HG03196 (cell line): ENCODE results near the gene CNTRL.
A peak's percentile ranks its signal among the peaks of the same experiment; 100 is the strongest.
"Not testable (repeated sequence)": the region's sequence is repeated elsewhere in the genome, so short reads cannot be mapped to it uniquely, and the experiment has no call there.

Experiments
- ATAC-seq: cut with Tn5 transposase; IDR thresholded peaks from one replicate; pipeline ENCODE4 v1.9.1; 2021; ENCODE audit not compliant: unreplicated experiment

CNTRL gene, protein sequence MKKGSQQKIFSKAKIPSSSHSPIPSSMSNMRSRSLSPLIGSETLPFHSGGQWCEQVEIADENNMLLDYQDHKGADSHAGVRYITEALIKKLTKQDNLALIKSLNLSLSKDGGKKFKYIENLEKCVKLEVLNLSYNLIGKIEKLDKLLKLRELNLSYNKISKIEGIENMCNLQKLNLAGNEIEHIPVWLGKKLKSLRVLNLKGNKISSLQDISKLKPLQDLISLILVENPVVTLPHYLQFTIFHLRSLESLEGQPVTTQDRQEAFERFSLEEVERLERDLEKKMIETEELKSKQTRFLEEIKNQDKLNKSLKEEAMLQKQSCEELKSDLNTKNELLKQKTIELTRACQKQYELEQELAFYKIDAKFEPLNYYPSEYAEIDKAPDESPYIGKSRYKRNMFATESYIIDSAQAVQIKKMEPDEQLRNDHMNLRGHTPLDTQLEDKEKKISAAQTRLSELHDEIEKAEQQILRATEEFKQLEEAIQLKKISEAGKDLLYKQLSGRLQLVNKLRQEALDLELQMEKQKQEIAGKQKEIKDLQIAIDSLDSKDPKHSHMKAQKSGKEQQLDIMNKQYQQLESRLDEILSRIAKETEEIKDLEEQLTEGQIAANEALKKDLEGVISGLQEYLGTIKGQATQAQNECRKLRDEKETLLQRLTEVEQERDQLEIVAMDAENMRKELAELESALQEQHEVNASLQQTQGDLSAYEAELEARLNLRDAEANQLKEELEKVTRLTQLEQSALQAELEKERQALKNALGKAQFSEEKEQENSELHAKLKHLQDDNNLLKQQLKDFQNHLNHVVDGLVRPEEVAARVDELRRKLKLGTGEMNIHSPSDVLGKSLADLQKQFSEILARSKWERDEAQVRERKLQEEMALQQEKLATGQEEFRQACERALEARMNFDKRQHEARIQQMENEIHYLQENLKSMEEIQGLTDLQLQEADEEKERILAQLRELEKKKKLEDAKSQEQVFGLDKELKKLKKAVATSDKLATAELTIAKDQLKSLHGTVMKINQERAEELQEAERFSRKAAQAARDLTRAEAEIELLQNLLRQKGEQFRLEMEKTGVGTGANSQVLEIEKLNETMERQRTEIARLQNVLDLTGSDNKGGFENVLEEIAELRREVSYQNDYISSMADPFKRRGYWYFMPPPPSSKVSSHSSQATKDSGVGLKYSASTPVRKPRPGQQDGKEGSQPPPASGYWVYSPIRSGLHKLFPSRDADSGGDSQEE (N-terminal part only)

DNA sequence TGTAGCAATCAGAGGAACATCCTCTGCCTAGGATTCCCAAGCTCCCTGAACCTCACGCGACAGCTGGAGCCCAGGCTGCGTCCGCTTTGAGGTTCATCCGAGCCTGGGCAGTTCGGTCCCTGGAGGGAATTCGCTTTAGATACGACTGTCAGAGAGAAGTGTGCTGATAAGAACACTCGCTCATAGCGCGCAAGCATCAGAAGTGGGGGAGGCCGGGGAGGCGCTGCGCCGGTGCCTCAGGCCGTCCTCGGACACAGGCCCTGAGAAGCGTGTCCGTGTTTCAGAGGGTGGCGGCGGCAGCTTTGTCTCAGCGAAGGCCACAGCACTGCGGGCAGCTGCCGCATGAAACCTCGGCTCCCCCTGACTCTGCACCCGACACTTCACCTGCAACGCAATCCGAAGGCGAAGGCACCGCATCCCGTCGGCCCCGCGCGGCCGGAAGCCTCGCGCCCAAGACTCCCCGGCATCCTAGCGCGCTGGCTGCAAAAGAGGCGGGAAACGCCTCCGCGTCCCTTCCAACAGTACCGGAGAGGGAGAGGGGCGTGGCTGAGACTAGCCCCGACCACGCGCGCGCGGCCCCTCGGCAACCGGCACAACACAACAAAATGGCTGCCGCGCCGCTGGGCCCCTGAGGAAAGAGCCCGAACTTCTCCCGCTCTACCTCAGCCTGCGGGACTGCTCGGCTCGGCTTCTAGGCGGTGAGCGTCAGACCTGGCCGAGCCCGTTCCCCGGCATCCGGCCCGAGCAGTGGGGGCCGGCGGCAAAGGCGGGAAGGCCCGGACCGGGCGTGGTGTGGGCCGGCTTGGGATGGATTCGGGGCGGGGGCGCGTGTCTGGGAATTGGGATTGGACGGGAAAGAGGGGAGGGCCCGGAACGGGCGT is at the start of gene CNTRL:
CNTRL (plus strand) TSS at position 586 of the 881 bp plus-strand sequence. CDS start 13,372 bp downstream, outside the sequence.
- peak; percentile 66 for ATAC-seq

DNA sequence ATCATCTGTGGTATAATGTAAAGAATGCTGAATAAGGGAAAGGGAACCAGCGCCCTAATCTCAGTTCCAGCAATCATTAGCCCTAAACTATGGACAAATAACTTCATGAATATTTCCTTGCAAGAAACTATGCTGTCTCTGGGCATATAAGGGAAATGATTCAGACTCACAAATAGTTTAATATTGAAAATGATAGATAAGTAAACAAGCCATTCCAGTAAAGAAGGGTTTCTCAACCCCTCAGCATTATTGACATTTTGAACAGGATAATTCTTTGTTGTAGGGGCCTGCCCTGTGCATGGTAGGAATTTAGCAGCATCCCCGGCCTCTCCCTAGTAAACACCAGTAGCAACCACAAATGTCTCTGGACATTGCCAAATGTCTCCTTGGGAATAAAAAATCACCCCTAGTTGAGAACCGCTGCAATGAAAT is 48.5 kb upstream of the CNTRL start:
- ATAC-seq: no peak

DNA sequence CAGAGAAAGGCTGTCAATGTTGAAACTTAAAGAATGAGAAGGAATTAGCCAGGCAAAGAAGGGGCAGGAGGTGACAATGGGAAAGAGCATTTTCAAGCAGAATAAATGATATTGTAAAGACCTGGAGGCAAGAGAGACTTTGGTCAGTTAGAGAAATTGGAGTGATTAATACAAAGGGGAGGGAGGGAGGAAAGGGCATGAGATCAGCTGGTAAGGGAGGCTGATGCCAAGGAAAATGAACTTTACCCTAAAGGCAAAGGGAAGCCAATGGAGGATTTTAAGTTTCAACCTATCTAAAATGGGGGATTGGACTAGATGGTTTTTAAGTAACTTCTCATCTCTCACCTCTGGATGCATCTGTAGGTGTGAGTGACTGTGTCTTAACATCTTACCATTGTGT is 48.0 kb upstream of the CNTRL start:
- ATAC-seq: no peak

DNA sequence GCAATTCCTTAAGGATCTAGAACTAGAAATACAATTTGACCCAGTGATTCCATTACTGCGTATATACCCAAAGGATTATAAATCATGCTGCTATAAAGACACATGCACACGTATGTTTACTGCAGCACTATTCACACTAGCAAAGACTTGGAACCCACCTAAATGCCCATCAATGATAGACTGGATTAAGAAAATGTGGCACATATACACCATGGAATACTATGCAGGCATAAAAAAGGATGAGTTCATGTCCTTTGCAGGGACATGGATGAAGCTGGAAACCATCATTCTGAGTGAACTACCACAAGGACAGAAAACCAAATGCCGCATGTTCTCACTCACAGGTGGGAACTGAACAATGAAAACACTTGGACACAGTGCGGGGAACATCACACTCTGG is 46.5 kb upstream of the CNTRL start:
- not testable (repeated sequence) for ATAC-seq

DNA sequence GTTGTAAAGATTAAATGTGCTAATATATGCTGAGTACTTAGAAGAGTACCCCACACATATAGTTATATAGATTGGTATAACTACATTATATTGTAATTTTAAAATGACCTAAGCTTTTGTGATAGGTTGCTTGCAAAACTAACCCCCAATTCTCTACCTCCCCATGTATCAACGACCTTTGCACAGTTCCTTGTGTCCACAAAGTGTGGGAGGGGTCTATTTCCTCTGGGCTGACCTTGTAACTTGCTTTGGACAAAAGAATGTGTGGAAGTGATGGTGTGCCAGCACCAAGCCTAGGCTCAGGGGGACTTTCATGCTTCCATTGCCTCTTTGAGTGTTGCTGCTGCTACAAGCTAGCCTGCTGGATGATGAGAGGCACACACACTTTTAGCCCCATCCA is 45.3 kb upstream of the CNTRL start:
- no peak for ATAC-seq

DNA sequence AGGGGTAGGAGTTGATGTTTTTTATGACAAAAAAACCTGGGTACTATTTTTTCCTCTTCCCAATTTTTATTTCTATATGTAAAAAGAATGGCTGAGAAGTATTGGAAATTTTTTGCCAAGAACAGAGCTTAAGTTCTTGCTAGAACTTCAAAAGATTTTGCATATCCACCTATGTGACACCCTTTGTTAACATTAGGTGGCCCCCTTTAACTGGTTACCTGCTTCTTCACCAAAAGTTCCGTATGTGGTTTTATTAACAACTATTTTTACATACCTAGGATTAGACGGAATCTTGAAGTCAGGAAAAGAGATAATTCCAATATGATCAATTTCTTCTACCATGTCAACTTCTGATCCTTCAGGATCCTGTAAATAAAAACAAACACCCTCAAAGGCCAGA is 40.2 kb upstream of the CNTRL start:
- no peak for ATAC-seq

DNA sequence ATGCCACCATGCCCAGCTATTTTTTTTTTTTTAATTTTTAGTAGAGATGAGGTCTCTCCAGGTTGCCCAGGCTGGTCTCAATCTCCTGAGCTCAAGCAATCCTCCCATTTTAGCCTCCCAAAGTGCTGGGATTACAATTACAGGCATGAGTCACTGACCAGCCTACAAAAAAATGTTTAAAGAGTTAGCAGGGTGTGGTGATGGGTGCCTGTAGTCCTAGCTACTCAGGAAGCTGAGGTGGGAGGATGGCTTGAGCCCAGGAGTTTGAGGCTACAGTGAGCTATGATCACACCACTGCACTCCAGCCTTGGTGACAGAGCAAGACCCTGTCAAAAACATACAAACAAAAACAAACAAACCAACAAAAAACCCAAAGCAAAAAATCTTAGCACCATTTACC is 39.0 kb upstream of the CNTRL start:
- not testable (repeated sequence) for ATAC-seq

DNA sequence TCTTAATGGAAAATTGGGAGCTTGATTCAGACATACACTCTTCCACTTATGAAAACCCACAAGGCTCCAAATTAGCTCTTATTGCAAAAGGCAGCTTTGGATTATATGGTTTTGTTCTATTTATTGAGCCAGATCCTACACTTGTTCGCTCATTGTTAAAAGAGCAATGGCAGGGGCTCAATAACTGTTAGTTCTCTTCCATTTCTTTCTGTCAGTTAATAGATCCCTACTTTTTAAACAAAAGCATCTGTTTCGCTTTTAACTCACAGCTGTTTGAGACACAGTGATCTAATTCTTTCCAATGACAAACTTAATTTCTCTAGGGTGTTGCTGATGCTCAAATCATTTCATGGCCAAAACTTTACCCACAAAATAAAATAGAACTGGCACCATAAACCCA is 36.4 kb upstream of the CNTRL start:
- ATAC-seq: no peak

DNA sequence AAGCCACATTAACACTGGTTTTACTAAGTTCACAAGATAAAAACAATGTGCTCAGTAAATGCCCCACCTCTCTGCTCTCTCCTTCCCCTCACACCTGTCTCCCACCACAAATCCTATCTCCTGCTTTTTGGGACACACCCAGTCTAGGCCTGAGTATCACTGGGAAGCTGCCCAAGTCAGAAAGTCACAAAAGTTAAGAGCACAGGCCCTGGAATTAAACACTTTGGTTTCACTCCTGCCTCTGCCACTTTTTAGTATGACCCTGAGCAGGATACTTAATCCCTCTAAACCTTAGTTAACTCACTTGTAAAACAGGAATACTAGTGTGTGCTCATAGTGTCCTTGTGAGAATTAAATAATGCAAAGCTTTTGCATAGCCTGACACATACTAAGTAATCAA is 36.0 kb upstream of the CNTRL start:
- no peak for ATAC-seq

DNA sequence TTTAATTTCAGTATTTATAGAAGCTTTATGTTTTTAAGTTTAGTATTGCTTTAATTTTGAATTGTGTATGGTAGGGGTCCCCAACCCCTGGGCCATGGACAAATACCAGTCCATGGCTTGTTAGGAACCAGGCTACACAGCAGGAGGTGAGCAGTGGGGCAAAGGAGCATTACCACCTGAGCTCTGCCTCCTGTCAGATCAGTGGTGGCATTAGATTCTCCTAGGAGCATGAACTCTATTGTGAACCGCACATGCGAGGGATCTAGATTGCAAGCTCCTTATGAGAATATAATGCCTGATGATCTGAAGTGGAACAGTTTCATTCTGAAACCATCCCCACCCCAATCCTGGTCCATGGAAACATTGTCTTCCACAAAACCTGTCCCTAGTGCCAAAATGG is 26.6 kb upstream of the CNTRL start:
- no peak for ATAC-seq

DNA sequence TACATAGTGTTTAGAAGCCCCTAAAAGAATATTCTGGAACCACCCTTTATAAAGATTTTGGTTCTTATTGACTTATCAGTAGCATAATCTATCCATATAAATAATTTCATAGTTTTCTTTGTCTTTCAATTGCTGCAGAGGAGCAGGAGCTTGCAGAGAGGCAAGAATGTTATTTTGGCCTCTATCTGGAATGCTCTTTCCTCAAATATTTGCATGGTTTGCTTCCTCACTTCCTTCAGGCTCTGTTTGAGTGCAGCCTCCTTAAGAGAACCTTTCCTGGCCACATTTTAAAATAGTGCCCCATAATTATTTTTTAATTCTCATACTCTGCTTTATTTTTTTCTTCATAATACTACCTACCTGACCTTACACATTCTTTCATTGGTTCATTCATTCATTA is 26.1 kb upstream of the CNTRL start:
- ATAC-seq: no peak

DNA sequence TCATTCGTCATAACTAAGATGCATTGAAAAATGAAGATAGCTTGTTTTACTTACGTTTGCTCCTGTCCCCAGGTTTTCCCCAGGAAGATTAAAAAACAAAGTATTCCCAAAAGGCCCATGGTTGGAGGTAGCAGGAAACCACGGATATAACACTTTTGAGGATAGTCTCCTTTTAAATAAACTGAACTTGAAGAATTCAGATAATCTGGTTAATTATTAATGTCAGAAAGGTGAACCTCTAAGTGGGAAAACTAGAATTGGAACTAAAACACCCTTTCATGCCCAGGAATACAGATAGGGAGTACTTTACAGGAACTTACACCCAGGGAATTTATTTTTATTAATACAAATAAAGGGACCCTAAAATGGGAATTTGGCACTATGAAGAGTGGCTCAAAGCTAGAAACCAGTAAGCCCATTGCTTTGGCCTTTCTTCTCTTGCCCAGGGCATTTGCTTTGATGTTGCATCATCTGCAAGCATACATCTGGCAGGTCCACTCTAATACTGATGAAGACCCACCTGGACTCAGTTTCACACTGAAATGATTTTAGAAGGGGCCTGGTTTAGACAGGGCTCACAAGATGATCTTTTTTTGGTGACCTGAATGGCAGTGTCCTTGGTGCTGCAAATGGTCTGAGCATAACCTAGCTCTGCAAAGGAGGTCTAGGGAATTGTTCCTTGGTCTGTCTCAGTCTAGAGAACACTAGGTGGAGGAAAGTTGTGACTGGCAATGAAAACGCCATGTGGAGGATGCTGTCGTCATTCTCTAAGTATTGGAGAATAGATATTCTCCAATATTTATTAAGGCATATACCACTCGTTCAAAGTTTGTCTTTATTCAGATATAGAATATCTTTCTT is 24.4 kb upstream of the CNTRL start, which contains the start of gene C5:
C5 (minus strand) TSS at position 148 of the 861 bp plus-strand sequence; CDS start at position 119, 29 bp downstream.
- ATAC-seq: no peak

DNA sequence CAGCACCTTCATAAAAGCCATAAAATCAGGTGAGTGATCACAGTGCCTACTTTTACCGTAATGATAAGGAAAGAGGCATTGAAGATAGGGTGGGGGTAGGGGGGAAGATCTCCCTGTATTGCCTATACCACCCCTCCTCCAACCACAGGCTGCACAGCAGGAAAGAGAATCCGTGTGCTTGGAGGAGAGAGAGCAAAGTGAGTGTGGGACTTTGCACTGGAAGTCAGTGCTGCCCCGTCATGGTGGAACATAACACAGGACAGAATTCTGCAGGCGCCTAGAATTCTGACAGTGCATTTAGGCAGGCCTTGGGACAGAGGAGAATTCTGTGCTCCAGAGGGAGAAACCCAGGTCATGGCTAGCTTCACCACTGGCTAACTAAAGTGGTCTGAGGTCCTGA is 21.2 kb upstream of the CNTRL start:
- no peak for ATAC-seq

DNA sequence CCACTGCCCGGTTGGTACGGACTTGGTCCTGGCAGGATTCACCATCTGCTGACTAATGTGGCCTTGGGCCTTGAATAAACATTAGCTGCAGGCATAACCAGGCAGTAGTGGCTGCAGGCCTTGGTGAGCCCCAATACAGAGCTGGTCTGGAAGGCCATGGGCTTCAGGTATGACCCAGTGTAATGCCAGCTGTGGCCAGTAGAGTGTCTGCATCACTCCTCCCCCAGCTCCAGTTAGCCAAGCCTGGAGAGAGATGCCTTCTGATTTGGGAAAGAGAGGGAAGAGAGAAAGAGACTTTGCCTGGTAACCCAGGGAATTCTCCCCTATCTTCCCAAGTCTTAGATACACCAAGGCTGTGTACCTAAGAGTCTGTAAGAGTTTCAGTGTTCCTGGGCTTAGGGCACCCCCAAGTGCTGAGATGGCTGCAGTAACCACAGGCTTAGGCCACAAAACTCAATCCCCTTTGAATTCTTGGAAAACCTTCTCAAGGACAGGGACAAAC is 19.1 kb upstream of the CNTRL start:
- no peak for ATAC-seq

DNA sequence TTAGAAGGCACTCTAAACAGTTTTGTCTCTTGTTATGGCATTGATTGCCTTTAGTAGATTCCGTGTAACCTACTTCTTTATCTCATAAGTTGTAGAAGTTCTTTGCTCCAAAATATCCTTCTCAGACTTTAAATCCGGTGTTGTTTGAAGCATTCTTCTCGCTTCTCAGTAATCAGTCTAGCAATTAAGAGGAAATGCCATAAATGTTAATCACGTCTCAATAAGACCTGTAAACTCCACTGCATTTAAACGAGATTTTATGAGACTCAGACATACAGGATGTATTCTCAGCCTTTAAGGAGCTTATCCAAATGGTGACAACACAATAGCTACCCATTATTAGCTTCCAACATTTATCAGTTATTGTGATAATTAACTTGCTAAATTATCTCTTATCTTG is 16.9 kb upstream of the CNTRL start:
- ATAC-seq: no peak

DNA sequence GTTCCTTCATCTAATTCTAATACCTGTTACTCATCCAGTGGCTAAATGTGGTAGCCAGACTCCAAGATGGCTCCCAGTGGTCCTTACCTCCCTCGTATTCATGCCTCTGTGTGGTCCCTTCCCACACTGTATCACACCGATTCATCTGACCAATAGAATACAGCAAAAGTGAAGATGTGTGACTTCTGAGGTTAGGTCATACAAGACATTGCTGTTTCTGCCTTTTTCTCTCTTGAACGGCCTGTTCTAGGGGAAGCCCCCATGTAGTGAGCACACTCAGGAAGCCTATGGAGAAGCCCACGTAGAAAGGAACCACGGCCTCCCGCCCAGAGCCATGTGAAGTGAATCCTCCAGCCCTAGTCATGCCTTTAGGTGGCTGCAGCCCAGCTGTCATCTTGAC is 15.2 kb upstream of the CNTRL start:
- no peak for ATAC-seq

DNA sequence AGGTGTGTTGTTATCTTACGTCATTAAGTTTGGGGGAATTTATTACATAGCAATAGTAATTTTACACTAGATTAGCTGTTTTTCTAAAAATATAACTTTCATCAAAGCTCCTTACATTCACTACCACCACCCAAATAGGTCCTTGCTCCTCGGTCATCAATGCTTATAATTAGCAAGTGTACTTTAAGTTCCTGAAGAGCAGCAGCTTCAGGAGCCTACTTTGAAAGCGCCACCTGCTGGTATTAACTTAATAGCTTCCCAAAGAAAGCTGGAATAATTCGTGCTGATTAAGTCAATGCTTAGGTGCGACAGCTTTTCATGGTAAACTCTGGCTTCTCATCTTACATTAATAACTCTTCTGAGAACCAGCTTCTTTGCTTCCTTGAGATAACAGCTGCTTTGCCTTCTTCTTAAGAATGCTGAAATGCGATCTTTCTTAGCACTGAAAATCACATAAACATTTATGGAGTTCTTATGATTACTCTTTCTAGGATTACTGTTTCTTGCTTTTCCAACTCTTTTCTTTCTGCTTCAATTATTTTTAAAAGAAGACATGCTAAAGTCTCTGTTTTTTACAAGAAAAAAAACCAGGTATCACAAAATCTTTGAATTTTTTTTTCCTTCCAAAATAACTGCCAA is 14.6 kb upstream of the CNTRL start:
- no peak for ATAC-seq

DNA sequence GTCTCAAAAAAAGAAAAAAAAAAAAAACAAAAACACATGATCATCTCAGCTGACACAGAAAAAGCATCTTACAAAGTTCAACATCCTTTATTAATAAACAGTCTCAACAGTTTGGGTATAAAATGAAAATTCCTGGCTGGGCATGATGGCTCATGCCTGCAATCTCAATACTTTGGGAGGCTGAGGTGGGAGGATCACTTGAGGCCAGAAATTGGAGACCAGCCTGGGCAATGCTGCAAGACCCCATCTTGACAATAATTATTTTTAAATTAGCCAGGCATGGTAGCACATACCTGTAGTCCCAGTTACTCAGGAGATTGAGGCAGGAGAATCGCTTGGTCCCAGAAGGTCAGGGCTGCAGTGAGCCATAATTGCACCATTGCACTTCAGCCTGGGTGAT is 7.9 kb upstream of the CNTRL start:
- no peak for ATAC-seq

DNA sequence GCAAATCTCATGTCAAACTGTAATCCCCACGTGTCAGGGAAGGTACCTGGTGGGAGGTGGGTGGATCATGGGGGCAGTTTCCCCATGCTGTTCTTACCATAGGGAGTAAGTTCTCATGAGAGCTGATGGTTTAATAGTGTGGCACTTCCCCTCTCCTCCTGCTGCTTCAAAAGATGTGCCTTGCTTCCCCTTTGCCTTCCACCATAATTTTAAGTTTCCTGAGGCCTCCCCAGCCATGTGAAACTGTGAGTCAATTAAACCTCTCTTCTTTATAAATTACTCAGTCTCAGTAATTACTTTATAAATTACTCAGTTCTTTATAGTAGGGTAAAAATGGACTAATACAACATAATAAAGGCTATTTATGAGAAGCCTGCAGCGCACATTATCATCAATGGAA is 7.1 kb upstream of the CNTRL start:
- ATAC-seq: no peak
